Glutamatergic neuron (in vitro differentiated cells): ENCODE measurements around the gene NR1H4. TPM values are rescaled to one million over a fixed set of nuclear protein-coding genes. Genes with fewer than 3 reads are reported as not detected.

ENCODE experiments used
- DNase-seq: peaks from one replicate; pipeline ENCODE4 v3.0.0; 2022
- H3K27ac Mint-ChIP-seq: one replicate; pipeline ENCODE4 v1.8.0; 2020; ENCODE audit warnings: mild to moderate bottlenecking, mixed read lengths, inconsistent platforms; ENCODE audit not compliant: unreplicated experiment
- H3K27me3 Mint-ChIP-seq: one replicate; pipeline ENCODE4 v1.8.0; 2020; ENCODE audit warnings: mild to moderate bottlenecking, moderate library complexity, mixed read lengths, inconsistent platforms; ENCODE audit not compliant: unreplicated experiment
- H3K36me3 Mint-ChIP-seq: one replicate; pipeline ENCODE4 v1.8.0; 2020; ENCODE audit warnings: mild to moderate bottlenecking, mixed read lengths, inconsistent platforms; ENCODE audit not compliant: unreplicated experiment
- H3K4me1 Mint-ChIP-seq: one replicate; pipeline ENCODE4 v1.8.0; 2020; ENCODE audit warnings: mild to moderate bottlenecking, low read depth, mixed read lengths, inconsistent platforms; ENCODE audit not compliant: unreplicated experiment
- H3K4me3 Mint-ChIP-seq: one replicate; pipeline ENCODE4 v1.8.0; 2020; ENCODE audit warnings: mild to moderate bottlenecking, mixed read lengths, inconsistent platforms; ENCODE audit not compliant: unreplicated experiment
- H3K9me3 Mint-ChIP-seq: one replicate; pipeline ENCODE4 v1.8.0; 2020; ENCODE audit warnings: mild to moderate bottlenecking, moderate library complexity, mixed read lengths, inconsistent platforms; ENCODE audit not compliant: unreplicated experiment
- total RNA-seq: library from RNA; stranded (reverse); fragmentation: NEBNext Ultra II Directional; extraction: Animal tissue kit (Norgen Biotek cat#: 25700); gene quantifications from one replicate; pipeline ENCODE4 v1.2.1, GENCODE V29; 2021; ENCODE audit not compliant: unreplicated experiment
- TF ChIP-seq, protein P1 (sequence below): fragments of 200-600 bp; sonication (generic); IDR thresholded peaks from one replicate; pipeline ENCODE4 v1.5.0; 2021; ENCODE audit not compliant: partially characterized antibody, unreplicated experiment

NR1H4 gene
- total RNA-seq, 1 donor from 2014 or later = not detected

GRCh38 chr12:100474617-100475016, 951 bp downstream of the NR1H4 start:
- TF ChIP-seq, protein P1, sequence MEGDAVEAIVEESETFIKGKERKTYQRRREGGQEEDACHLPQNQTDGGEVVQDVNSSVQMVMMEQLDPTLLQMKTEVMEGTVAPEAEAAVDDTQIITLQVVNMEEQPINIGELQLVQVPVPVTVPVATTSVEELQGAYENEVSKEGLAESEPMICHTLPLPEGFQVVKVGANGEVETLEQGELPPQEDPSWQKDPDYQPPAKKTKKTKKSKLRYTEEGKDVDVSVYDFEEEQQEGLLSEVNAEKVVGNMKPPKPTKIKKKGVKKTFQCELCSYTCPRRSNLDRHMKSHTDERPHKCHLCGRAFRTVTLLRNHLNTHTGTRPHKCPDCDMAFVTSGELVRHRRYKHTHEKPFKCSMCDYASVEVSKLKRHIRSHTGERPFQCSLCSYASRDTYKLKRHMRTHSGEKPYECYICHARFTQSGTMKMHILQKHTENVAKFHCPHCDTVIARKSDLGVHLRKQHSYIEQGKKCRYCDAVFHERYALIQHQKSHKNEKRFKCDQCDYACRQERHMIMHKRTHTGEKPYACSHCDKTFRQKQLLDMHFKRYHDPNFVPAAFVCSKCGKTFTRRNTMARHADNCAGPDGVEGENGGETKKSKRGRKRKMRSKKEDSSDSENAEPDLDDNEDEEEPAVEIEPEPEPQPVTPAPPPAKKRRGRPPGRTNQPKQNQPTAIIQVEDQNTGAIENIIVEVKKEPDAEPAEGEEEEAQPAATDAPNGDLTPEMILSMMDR = no peak
- Mint-ChIP-seq H3K27ac (no peak overlapping the region), H3K4me3 (no peak overlapping the region), H3K36me3 (no peaks in the 10 kb centered on the region), H3K9me3 (no peaks in the 10 kb centered on the region), H3K4me1 (no peaks in the 10 kb centered on the region), H3K27me3 (peaks cover 2% of the 10 kb centered on the region)
- DNase-seq = no peak

DNA sequence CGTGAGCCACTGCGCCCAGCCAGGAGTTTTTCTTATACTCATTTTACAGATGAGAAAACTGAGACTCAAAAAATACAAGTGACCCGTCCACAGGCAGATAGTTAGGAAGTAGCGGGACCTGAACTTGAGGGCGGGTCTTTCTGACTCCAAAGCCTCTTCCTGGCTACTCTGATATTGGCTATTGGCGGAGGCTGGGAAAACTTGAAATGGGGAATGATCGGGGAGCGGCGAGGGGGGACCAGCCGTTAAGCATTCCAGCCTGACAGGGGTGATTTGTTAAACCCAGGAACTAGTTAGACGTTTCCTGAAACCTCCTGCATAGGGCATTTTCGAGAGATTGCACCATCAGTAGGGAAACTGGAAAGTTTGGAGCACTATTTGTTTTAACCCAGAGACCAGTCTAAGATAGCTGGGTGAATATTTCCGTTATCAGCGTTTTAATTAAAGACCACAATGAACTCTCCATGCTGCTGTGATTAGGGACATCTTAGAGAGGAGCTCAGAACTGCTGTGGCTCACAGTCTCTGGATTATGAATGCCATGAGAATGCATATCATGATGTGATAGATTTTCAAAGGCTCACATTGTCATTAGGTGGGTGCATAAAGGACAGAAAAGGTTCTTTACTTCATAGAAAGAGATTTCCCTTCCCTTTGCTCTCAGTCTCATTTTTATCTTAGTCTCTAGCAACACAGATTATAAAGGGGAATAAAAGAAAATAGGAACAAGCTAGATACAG, 2.5 kb downstream of the NR1H4 start:
- Mint-ChIP-seq H3K27ac (no peak overlapping the region), H3K4me3 (no peak overlapping the region), H3K36me3 (no peaks in the 10 kb centered on the region), H3K9me3 (no peaks in the 10 kb centered on the region), H3K27me3 (peaks cover 2% of the 10 kb centered on the region), H3K4me1 (no peaks in the 10 kb centered on the region)
- DNase-seq = no peak
- TF ChIP-seq, protein P1 = no peak

DNA sequence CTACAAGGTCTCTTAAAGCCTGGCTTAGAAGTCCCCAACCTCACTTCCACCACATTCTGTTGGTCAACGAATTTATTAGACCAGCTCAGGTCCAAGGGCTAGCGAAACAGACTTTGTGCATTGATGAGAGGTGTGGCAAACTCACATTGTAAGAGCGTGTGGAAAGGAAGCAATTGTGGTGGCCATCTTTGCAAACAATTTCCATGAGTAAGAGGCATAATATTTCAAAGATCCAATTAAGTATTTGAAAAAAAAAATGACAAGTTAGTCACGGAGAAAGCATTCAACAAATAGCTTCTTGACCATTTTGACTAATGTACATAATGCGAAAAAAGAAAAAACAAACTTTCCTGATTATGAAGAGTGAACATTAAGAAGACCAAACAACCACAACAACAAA, 7.4 kb downstream of the NR1H4 start:
- Mint-ChIP-seq H3K27ac (no peak overlapping the region), H3K4me1 (no peaks in the 10 kb centered on the region), H3K9me3 (no peaks in the 10 kb centered on the region), H3K27me3 (no peaks in the 10 kb centered on the region), H3K36me3 (no peaks in the 10 kb centered on the region), H3K4me3 (no peak overlapping the region)
- DNase-seq = no peak
- TF ChIP-seq, protein P1 = no peak

DNA sequence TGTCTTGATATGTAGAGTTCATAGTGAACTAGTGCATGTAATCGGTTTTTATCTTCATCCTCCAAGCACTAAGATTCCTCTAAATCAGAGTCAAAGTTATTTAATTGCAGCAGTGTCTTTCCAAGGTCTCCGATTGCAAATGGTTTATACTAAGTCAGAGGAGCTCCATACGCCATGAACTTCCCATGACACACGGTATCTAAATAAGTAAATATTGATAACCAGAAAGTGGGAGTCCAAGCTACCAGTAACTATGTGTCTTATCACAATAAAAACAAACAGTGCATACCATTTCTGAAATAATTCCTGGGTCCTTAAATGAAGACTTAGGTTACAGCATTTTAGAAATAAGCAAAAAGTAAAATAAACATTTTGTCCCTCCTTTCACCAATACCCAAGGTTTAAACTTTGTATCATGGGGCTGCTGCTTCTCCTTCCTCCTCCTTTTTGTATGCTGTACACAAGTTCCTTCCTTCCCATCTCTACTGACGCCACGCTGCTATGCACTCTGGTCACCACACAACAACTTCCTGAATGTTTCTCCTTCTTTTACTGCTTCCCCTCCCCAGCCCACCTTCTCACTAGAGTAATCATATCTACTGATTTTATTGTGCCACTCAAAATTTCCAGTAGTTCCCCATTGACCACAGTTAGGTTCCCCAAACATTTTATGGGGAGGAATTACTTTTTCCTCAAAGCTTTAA, 10.7 kb downstream of the NR1H4 start:
- H3K4me3 Mint-ChIP-seq = no peak overlapping the region
- H3K4me1 Mint-ChIP-seq = no peaks in the 10 kb centered on the region
- no peaks in the 10 kb centered on the region for H3K9me3 Mint-ChIP-seq
- TF ChIP-seq, protein P1 = no peak
- no peak overlapping the region for H3K27ac Mint-ChIP-seq
- DNase-seq = no peak
- no peaks in the 10 kb centered on the region for H3K36me3 Mint-ChIP-seq
- no peaks in the 10 kb centered on the region for H3K27me3 Mint-ChIP-seq

GRCh38 chr12:100484891-100485471, 11.3 kb downstream of the NR1H4 start:
- Mint-ChIP-seq H3K27me3 (no peaks in the 10 kb centered on the region), H3K4me3 (no peak overlapping the region), H3K36me3 (no peaks in the 10 kb centered on the region), H3K27ac (no peak overlapping the region), H3K9me3 (no peaks in the 10 kb centered on the region), H3K4me1 (no peaks in the 10 kb centered on the region)
- DNase-seq = no peak
- TF ChIP-seq, protein P1 = no peak
